NCI-H82 treated with DMSO at 0.1 percent for 48 hours (cell line): ENCODE results near the gene FOXF1.

Experiments used
- DNase-seq: peaks from one replicate; lab custom pipeline; 2025; ENCODE audit not compliant: unreplicated experiment; lab: John Stamatoyannopoulos, UW

FOXF1 gene

GRCh38 chr16:86554917-86555703 lies 44.8 kb downstream of the FOXF1 start, which contains the start of gene MTHFSD:
Gene MTHFSD, minus strand, starts transcription at chr16:86555235. Its CDS starts 51 bp downstream, at chr16:86555184.
- DNase-seq: peak; percentile 46

GRCh38 chr16:86555704-86556075 lies 45.4 kb downstream of the FOXF1 start:
- DNase-seq: no peak

GRCh38 chr16:86556576-86556975 lies 46.2 kb downstream of the FOXF1 start:
- DNase-seq: no peak

- DNase-seq: no peak
Measured at GRCh38 chr16:86557587-86557986, 47.3 kb downstream of the FOXF1 start.

- DNase-seq: no peak
Measured at GRCh38 chr16:86558355-86559193, 48.2 kb downstream of the FOXF1 start.

GRCh38 chr16:86559802-86560305 lies 49.5 kb downstream of the FOXF1 start:
- DNase-seq: no peak

GRCh38 chr16:86562356-86562755 lies 52.0 kb downstream of the FOXF1 start:
- DNase-seq: no peak

- DNase-seq: peak; percentile 33
Measured at GRCh38 chr16:86563469-86564345, 53.4 kb downstream of the FOXF1 start.
